B cell (primary cell): ENCODE data around the gene ERC1. TPM values are rescaled to one million over a fixed set of nuclear protein-coding genes. Genes with fewer than 3 reads are reported as not detected.

ENCODE experiments used
- ATAC-seq: fragments of 200-7000 bp; cut with Tn5 transposase; one replicate; pipeline ENCODE4 v1.10.0; 2021; ENCODE audit warnings: low read depth, mild to moderate bottlenecking, moderate number of reproducible peaks, moderate library complexity
- CTCF ChIA-PET: fragments of 350-600 bp; sonication (Branson Sonifier 250); formaldehyde crosslinking; loops from one replicate; lab custom pipeline; 2021; ENCODE audit warnings: antibody characterized with exemption, inconsistent platforms; lab: Charles Lee
- POLR2A ChIA-PET: fragments of 350-600 bp; sonication (Branson Sonifier 250); formaldehyde crosslinking; loops from one replicate; lab custom pipeline; 2021; ENCODE audit warnings: antibody characterized with exemption; lab: Charles Lee
- DNase-seq: peaks from one replicate; pipeline ENCODE4 v3.0.0; 2013
- H2AFZ ChIP-seq: 2 replicates; pipeline ENCODE4 v1.6.1; 2012; ENCODE audit warnings: mild to moderate bottlenecking, low read depth, low read length; ENCODE audit not compliant: insufficient read depth, poor library complexity, severe bottlenecking
- H3K27ac ChIP-seq, 2 donors: 1 replicate in 1 of 2; 2 replicates in 1 of 2; pipeline ENCODE4 v1.5.1; 2012 to 2013; ENCODE audit warnings: low read length in 2 of 2, mild to moderate bottlenecking in 2 of 2, moderate library complexity in 1 of 2
- H3K27me3 ChIP-seq, 4 experiments: fragments of 200-600 bp in 1 of 4; sonication (generic) in 1 of 4; replicated peaks in 1 of 4; 1 replicate in 2 of 4; 2 replicates in 2 of 4; pipeline versions ENCODE4 v1.6.1 to v1.7.0; 2013 to 2016; ENCODE audit warnings: low read length in 3 of 4, mild to moderate bottlenecking in 2 of 4, mixed read lengths in 1 of 4, moderate library complexity in 1 of 4; ENCODE audit not compliant: insufficient read depth in 4 of 4, control insufficient read depth in 3 of 4; ENCODE audit errors: control extremely low read depth in 1 of 4
- H3K36me3 ChIP-seq, 2 experiments: replicated peaks in 1 of 2; 1 replicate in 1 of 2; 2 replicates in 1 of 2; pipeline versions ENCODE4 v1.6.1 to v1.7.1; 2013; ENCODE audit warnings: low read length in 1 of 2; ENCODE audit not compliant: insufficient read depth in 2 of 2, control insufficient read depth in 1 of 2; ENCODE audit errors: control extremely low read depth in 1 of 2, extremely low read depth in 1 of 2
- H3K4me1 ChIP-seq, 2 donors: fragments of 200-600 bp in 1 of 2; sonication (generic) in 1 of 2; 1 replicate in 1 of 2; 2 replicates in 1 of 2; pipeline versions ENCODE4 v1.5.1 to v1.6.1; 2013 to 2017; ENCODE audit warnings: low read length in 2 of 2; ENCODE audit not compliant: control insufficient read depth in 2 of 2, insufficient read depth in 2 of 2
- H3K4me2 ChIP-seq: replicated peaks from 2 replicates; pipeline ENCODE3; 2012; ENCODE audit warnings: mild to moderate bottlenecking, low read depth, low read length; ENCODE audit not compliant: poor library complexity, severe bottlenecking
- H3K4me3 ChIP-seq, 5 experiments: fragments of 200-600 bp in 1 of 5; sonication (generic) in 1 of 5; 1 replicate in 3 of 5; 2 replicates in 2 of 5; pipeline versions ENCODE4 v1.5.1 to v1.7.0; 2011 to 2016; ENCODE audit warnings: low read length in 4 of 5, mild to moderate bottlenecking in 4 of 5, low read depth in 2 of 5, control low read depth in 1 of 5, moderate library complexity in 1 of 5; ENCODE audit not compliant: insufficient read depth in 1 of 5; ENCODE audit errors: control extremely low read depth in 1 of 5, extremely low read depth in 1 of 5
- H3K79me2 ChIP-seq: fragments of 200-600 bp; sonication (generic); one replicate; pipeline ENCODE4 v1.6.0; 2016; ENCODE audit warnings: low read length; ENCODE audit not compliant: control insufficient read depth, insufficient read depth
- H3K9ac ChIP-seq: fragments of 200-600 bp; sonication (generic); 2 replicates; pipeline ENCODE4 v1.6.1; 2017; ENCODE audit warnings: mild to moderate bottlenecking, low read length, moderate library complexity
- H3K9me3 ChIP-seq, 3 donors: one replicate each; pipeline versions ENCODE4 v1.6.1 to v1.7.1; 2013; ENCODE audit warnings: low read length in 2 of 3; ENCODE audit not compliant: control insufficient read depth in 2 of 3, insufficient read depth in 1 of 3; ENCODE audit errors: control extremely low read depth in 1 of 3
- H4K20me1 ChIP-seq: 2 replicates; pipeline ENCODE4 v1.6.0; 2012; ENCODE audit warnings: mild to moderate bottlenecking, low read length; ENCODE audit not compliant: insufficient read depth, control insufficient read depth, poor library complexity, severe bottlenecking
- H3K27ac Mint-ChIP-seq: one replicate; pipeline ENCODE4 v1.8.0; 2021; ENCODE audit warnings: mixed read lengths
- H3K27me3 Mint-ChIP-seq: one replicate; pipeline ENCODE4 v1.8.0; 2021; ENCODE audit warnings: mixed read lengths
- H3K4me1 Mint-ChIP-seq: one replicate; pipeline ENCODE4 v1.8.0; 2021; ENCODE audit warnings: mixed read lengths
- H3K4me3 Mint-ChIP-seq: one replicate; pipeline ENCODE4 v1.8.0; 2021; ENCODE audit warnings: mixed read lengths
- H3K9me3 Mint-ChIP-seq: one replicate; pipeline ENCODE4 v1.8.0; 2022; ENCODE audit warnings: mixed read lengths; ENCODE audit not compliant: insufficient read depth
- CTCF ChIP-seq: fragments of 200-600 bp; IDR thresholded peaks from one replicate; pipeline ENCODE4 v1.8.0; 2022; ENCODE audit warnings: antibody characterized with exemption, mild to moderate bottlenecking
- EZH2 ChIP-seq: IDR thresholded peaks from 2 replicates; pipeline ENCODE4 v1.6.1; 2012; ENCODE audit warnings: borderline replicate concordance, low read depth, mild to moderate bottlenecking, moderate library complexity, low read length; ENCODE audit not compliant: insufficient read depth, poor library complexity, severe bottlenecking
- WGBS: methylation state at CpG from one replicate; pipeline ENCODE4 v1.1.5; 2013; ENCODE audit warnings: missing lambda C conversion rate; ENCODE audit not compliant: insufficient coverage; 5-methylcytosine and 5-hydroxymethylcytosine counted together
- intact Hi-C: fragments of 100-400 bp; cut with micrococcal nuclease; formaldehyde crosslinking; loops from one replicate; pipeline ENCODE4 v1.10.0; 2022
- polyA plus RNA-seq: library from polyadenylated mRNA; depleted of rRNA; stranded (reverse); fragments of >200 nt; gene quantifications from 2 replicates; pipeline ENCODE4 v1.2.3, GENCODE V29; 2012
- total RNA-seq, 2 donors: library from RNA; stranded (reverse); fragments of 120-200 nt in 1 of 2; gene quantifications; 1 replicate in 1 of 2; 2 replicates in 1 of 2; pipeline versions ENCODE4 v1.2.3 to v1.2.4, GENCODE V29; 2013 to 2022

Gene ERC1
- total and polyA plus RNA-seq, 2 donors (not counting 1 experiment from before 2014, with no cell fraction given), result 4.0 to 77.6 TPM

DNA sequence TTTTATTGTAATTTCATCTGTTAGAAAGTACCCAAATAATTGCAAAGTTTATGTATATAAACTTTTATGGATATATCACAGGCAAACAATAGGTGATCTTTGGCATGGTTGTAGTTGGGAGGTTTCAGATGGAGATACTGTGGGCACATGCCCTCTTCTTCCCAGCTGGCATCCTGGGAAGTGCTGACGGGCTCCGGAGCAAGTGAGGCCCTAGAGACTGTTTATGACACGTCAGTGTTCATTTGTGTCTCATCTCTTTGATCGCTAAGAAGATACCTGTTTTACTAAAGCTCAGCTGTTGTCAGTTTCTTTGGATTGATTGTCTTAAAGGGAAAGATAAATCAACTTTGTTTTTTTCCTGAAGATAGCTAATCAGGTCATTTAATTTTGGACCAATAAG is 315.8 kb downstream of the ERC1 start:
- Histone ChIP-seq H4K20me1 (no peaks in the 10 kb centered on the region), H3K36me3 (no peaks in the 10 kb centered on the region), H3K4me1 (no peaks in the 10 kb centered on the region), H3K9ac (no peak overlapping the region), H3K9me3 (no peaks in the 10 kb centered on the region), H3K79me2 (no peaks in the 10 kb centered on the region), H3K4me2 (no peak overlapping the region), H3K4me3 (no peak overlapping the region), H2AFZ (no peak overlapping the region), H3K27ac (no peak overlapping the region), H3K27me3 (no peaks in the 10 kb centered on the region)
- Mint-ChIP-seq H3K4me1 (peaks cover 7% of the 10 kb centered on the region), H3K27ac (no peak overlapping the region), H3K9me3 (no peaks in the 10 kb centered on the region), H3K27me3 (no peaks in the 10 kb centered on the region), H3K4me3 (no peak overlapping the region)
- DNase-seq (no peak), ATAC-seq (no peak)
- intact Hi-C loops, result no loop called here
- no peak for TF ChIP-seq CTCF
- no peak for TF ChIP-seq EZH2
- 100% methylated on average over 4 of the region's 4 CpGs for WGBS
- CTCF ChIA-PET, result interaction anchor here (0.5 to 1.4 kb wide), 3 partner anchors 45 to 295 kb away, joined by 3 to 5 read pairs (median 3); no protein-coding TSS in a partner anchor
- POLR2A ChIA-PET, result no interaction called here

- Histone ChIP-seq H3K4me1 (no peaks in the 10 kb centered on the region), H3K27me3 (no peaks in the 10 kb centered on the region), H2AFZ (no peak overlapping the region), H3K4me2 (no peak overlapping the region), H3K27ac (no peak overlapping the region), H3K4me3 (no peak overlapping the region), H4K20me1 (no peaks in the 10 kb centered on the region), H3K9me3 (no peaks in the 10 kb centered on the region), H3K36me3 (no peaks in the 10 kb centered on the region), H3K9ac (no peak overlapping the region), H3K79me2 (no peaks in the 10 kb centered on the region)
- H3K9me3 Mint-ChIP-seq, result peaks cover 2% of the 10 kb centered on the region
- H3K4me1 Mint-ChIP-seq, result peaks cover 7% of the 10 kb centered on the region
- ChIA-PET CTCF (interaction anchor here (1.4 kb wide), 1 partner anchor 44 kb away, joined by 3 read pairs; no protein-coding TSS in a partner anchor), POLR2A (no interaction called here)
- H3K27ac Mint-ChIP-seq, result no peak overlapping the region
- intact Hi-C loops, result no loop called here
- DNase-seq (no peak), ATAC-seq (no peak)
- H3K4me3 Mint-ChIP-seq, result no peak overlapping the region
- TF ChIP-seq CTCF (no peak), EZH2 (no peak)
- H3K27me3 Mint-ChIP-seq, result no peaks in the 10 kb centered on the region
- WGBS, result no CpG with 5 or more reads among the region's 1 CpG
Observed at GRCh38 chr12:1307796-1308195, 316.8 kb downstream of the ERC1 start.
